Stimulated activated naive CD8-positive, alpha-beta T cell treated with anti-CD3 and anti-CD28 coated beads, Interleukin-15, amount 100 ng/mL, for 72 hours (primary cell): ENCODE data around the gene MAD1L1.
"Not testable (repeated sequence)": the region's sequence is repeated elsewhere in the genome, so short reads cannot be mapped to it uniquely, and the experiment has no call there.

Experiments
- ATAC-seq: fragments of 150-1000 bp; cut with Tn5 transposase; 2 replicates; pipeline ENCODE4 v1.10.0; 2021; ENCODE audit warnings: mild to moderate bottlenecking, moderate library complexity
- DNase-seq, 2 donors: peaks; one replicate each; pipeline ENCODE4 v3.0.0; 2021 to 2022
- H3K27ac Mint-ChIP-seq, 2 donors: one replicate each; pipeline ENCODE4 v1.8.0; 2022; ENCODE audit warnings: mild to moderate bottlenecking in 2 of 2, mixed read lengths in 2 of 2, moderate library complexity in 2 of 2
- H3K27me3 Mint-ChIP-seq: one replicate; pipeline ENCODE4 v1.8.0; 2022; ENCODE audit warnings: mixed read lengths
- H3K4me1 Mint-ChIP-seq: one replicate; pipeline ENCODE4 v1.8.0; 2022; ENCODE audit warnings: mild to moderate bottlenecking, mixed read lengths
- H3K4me3 Mint-ChIP-seq, 2 donors: one replicate each; pipeline ENCODE4 v1.8.0; 2022; ENCODE audit warnings: mild to moderate bottlenecking in 2 of 2, mixed read lengths in 2 of 2, moderate library complexity in 1 of 2
- H3K9me3 Mint-ChIP-seq, 2 donors: one replicate each; pipeline ENCODE4 v1.8.0; 2022; ENCODE audit warnings: mixed read lengths in 2 of 2

MAD1L1 gene

DNA sequence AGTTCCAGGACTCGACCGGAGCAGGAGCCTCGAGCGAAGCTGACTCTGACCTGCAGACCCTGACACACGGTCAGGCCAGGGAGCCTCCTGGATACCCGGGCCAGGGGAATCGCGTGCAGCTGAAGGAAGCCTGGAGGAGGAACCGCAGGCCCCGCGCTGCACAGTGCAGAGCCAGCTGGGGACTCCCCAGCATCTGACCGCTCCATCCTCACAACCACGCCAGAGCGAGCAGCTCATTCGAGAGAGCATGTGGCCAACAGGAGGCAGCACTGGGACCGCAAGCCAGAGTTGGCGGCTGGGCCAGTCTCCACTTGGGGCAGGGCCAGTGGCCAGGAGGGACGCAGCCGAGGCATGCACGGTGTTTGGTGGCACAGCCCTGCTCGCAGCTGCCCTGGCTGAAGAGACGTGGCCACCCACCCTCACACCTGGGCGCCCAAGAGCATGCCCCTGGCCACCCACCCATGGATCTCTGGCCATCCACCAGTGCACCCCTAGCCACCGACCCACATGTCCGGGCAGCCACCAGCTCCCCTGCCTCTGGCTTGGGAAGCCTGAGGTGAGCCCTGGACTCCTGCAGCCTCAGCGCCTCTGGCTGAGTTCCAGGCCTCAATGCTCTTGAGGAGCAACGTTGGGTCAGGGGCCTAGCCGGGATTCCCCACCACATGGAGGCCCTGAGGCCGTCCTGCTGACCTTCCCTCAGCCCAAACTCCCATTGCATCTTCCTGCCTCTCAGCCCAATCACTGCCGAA, 348.7 kb downstream of the MAD1L1 start:
- ATAC-seq = peak; percentile 21
- Mint-ChIP-seq H3K9me3 (peaks cover 0 to 9% of the 10 kb centered on the region in 2 donors), H3K4me1 (peaks cover 36% of the 10 kb centered on the region), H3K27me3 (no peaks in the 10 kb centered on the region), H3K27ac (no peak overlapping the region), H3K4me3 (no peak overlapping the region)
- DNase-seq = no peak

DNA sequence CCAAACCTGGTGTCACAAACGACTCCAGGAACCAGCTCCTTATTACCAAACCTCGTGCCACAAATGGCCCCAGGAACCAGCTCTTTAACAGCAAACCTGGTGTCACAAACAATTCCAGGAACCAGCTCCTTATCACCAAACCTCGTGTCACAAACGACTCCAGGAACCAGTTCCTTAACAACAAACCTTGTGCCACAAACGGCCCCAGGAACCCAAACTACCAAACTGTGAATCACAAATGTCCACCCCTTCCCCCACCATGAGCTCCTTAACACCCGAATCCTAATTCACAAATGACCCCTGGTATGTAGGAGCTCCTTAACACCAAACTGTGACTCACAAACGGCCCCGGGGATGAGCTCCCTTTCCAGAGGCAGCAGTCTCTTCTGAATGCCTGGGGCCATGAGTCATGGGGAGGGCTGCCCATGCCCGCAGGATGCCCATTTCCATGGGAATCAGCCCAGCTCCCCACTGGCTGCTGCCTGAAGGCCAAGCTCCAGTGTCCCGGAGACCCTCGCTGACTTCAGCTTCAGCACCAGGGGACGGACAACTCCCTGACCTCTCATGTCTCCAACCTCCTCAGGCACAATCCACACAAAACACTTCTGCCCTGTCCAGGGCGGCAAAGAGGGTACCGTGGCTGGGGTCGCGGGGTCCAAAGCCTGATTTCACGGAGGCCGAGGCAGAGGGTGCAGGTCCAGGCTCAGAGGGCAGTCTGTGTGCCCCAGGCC, 349.5 kb downstream of the MAD1L1 start:
- H3K27me3 Mint-ChIP-seq = no peaks in the 10 kb centered on the region
- H3K4me1 Mint-ChIP-seq = peaks cover 36% of the 10 kb centered on the region
- ATAC-seq (no peak), DNase-seq (no peak)
- H3K4me3 Mint-ChIP-seq = no peak overlapping the region
- peaks cover 0 to 4% of the 10 kb centered on the region in 2 donors for H3K9me3 Mint-ChIP-seq
- peak overlapping the region; percentile 53 to 64 for H3K27ac Mint-ChIP-seq

DNA sequence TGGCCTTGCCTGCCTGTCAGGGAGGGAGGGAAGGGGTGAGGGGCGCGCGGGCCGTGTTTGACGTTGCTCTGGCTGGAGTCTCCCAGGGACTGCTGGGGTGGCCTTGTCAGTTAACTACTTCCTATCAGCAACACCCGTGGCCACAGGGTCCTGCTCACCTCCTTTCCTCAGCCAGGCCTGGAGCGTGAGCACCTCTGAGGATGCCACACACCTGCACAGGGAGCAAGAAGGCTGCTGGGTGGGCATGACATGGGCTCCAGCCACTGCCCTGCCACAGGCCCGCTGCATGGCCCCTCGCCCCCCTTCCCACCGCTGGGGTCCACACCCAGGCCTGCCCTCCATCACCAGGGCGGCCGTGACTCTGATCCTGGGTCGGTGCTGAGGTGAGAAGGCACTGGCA, 350.3 kb downstream of the MAD1L1 start:
- no peaks in the 10 kb centered on the region for H3K27me3 Mint-ChIP-seq
- peaks cover 0 to 7% of the 10 kb centered on the region in 2 donors for H3K9me3 Mint-ChIP-seq
- no peak for DNase-seq
- H3K4me3 Mint-ChIP-seq = no peak overlapping the region
- H3K4me1 Mint-ChIP-seq = peaks cover 36% of the 10 kb centered on the region
- no peak overlapping the region for H3K27ac Mint-ChIP-seq
- ATAC-seq = no peak

DNA sequence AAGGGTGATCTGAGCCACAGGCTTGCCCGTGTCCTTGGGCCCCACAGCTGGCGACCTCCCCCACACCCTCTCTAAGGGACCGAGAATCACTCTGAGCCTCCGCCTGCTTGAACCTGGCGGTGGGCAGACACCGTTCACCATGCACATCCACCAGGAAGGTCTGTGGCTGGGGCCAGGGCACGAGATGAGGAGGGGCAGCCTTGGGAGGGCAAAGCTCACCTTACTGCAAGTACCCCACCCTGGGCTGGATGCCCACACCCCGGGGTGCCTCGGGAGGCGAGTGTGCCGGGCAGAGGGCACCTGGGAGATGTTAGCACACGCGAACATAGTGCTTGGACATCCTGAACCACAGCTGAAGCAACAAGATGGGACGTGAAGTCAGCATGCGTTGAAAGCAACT, 350.8 kb downstream of the MAD1L1 start:
- DNase-seq (no peak), ATAC-seq (no peak)
- Mint-ChIP-seq H3K27ac (no peak overlapping the region), H3K27me3 (no peaks in the 10 kb centered on the region), H3K9me3 (peaks cover 0 to 7% of the 10 kb centered on the region in 2 donors), H3K4me3 (no peak overlapping the region), H3K4me1 (peaks cover 36% of the 10 kb centered on the region)

DNA sequence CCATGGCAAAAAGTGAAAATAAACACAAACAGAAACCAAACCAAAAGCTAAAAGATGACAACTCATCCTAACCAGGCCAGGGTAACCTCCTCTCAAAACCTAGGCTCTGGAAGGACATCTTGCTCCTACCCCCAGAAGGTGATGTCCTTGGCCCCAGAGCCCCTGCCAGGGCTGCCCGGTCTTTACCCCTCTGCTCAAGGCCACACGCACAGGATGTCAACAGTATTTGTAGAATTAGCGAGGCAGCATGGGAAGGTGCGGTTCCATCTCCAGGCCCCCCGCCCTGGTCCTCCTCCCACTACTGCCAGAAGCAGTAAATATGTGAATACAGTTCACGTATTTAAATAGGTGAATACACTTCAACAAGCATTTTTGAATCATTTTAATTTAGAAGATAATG, 356.1 kb downstream of the MAD1L1 start:
- not testable (repeated sequence) for DNase-seq

DNA sequence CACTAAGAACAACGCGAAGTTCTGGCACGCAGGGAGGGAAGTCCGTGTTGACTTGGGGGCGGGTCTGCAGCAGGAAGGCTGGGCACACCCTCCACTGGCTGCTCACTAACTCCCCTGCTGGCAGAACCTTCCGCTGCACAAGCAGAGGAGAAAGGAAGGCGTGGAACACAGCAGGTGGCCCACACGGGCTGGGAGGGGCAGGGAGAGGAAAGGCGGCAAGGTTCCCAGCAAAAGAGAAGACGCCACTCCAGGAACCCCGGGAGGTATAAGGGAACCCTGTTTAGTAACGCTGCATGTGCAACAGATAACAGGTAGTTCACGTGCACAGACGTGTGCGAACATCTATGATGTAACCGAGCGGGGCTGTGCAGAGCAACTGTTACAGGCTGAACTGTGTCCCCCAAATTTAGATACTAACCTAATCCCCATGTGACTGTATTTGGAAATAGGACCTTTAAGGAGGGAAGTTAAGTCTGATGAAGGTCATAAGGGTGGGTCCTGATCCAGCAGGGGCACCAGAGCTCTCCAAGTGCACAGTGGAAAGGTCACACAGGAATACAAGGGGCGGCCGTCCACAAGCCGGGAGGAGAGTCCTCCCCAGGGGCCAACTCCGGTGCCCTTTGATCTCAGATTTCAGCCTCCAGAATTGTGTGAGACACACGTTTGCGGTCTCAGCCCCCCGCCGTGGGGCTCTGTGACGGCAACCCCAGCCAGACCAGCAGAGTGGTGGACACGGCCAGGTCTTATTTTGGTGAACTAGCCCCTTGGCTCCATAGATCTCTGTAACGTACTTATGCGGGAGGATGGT, 357.1 kb downstream of the MAD1L1 start:
- not testable (repeated sequence) for H3K4me3 Mint-ChIP-seq, H3K27me3 Mint-ChIP-seq, DNase-seq
- peak overlapping the region in 1 of 2 donors; percentile 83 for H3K27ac Mint-ChIP-seq
- peaks cover 20% of the 10 kb centered on the region for H3K4me1 Mint-ChIP-seq
- ATAC-seq = peak; percentile 88
- H3K9me3 Mint-ChIP-seq = peaks cover 10 to 19% of the 10 kb centered on the region in 2 donors

More for the DNA sequence above, 356.1 kb downstream of the MAD1L1 start:
- not testable (repeated sequence) for H3K27me3 Mint-ChIP-seq, H3K27ac Mint-ChIP-seq, H3K9me3 Mint-ChIP-seq, ATAC-seq, H3K4me3 Mint-ChIP-seq
- H3K4me1 Mint-ChIP-seq = peaks cover 23% of the 10 kb centered on the region

DNA sequence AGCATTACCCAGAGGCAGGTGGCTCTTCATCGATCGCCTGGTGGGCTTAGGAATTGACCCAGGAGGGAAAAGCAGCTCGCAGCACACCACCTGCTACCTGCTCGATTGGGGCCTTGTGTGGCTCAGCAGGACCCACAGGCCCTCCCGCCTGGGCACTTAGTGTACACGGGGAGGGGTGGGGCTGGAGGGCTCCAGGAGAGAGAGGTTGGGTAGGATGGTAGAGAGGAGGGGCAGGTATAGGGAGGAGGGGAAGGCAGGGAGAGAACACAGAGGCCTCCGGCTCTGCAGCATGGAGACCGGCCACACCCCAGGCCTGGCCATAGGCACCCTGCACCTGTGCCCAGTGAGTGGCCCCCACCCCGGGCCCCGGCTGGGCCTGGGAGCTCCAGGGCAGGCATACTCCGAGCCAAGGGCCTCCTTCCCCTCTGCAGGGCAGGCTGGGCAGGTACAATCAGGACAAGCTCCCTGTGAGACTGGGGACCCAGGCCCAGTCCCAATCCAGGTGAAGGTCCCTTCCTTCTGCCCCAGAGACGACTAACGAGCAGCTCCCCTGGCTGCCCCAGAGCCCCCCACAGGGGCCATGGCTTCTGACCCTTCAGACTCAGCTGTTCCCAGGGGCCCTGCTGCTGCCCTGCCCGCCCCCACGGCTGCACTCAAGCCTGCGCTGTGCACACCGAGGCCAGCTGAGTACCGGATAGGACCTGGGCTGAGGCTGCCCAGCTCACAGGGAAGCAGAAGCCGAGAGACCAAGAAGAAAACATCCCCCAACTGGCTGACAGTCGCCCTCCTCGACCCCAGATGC, 358.0 kb downstream of the MAD1L1 start:
- Mint-ChIP-seq H3K4me1 (peaks cover 17% of the 10 kb centered on the region), H3K9me3 (peaks cover 10 to 26% of the 10 kb centered on the region in 2 donors)
- peak; percentile 54 for ATAC-seq
- DNase-seq, H3K27me3 Mint-ChIP-seq, H3K4me3 Mint-ChIP-seq, H3K27ac Mint-ChIP-seq: not testable (repeated sequence)

DNA sequence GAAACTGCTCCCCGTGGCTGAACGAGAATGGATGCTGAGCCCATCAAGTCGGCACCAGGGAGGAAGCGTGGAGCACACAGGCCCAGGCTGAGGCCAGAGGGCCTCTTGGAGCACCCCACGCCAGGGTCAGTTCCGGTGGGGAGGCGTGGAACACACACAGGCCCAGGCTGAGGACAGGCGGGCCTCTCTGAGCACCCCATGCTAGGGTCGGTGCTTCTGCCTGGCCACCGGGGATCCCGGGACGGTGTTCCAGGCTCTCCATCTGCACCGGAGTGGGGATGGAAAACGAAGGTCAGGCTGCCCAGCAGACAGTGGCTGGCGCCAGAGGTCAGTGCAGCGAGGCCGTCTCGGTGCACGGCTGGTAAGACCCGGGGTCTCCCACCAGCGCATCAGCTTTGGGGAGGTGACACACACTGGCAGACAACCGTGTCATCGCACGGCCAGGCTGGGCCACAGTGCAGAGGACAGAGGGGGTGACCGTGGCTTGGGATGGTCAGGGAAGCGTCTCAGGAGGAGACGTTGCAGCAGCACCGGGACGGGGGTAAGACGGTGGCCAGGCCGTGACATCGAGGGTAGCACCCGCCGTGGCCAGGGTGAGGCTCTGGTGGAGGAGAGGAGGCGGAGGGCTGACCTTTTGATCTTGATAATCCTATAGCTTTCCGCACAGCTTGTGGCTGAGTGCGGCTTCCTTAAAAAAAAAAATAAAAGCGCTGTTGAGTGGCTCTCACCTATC, 358.7 kb downstream of the MAD1L1 start:
- DNase-seq = no peak
- H3K27ac Mint-ChIP-seq = peak overlapping the region in 1 of 2 donors; percentile 84
- H3K4me3 Mint-ChIP-seq = no peak overlapping the region
- H3K27me3 Mint-ChIP-seq = no peaks in the 10 kb centered on the region
- H3K9me3 Mint-ChIP-seq = peaks cover 10 to 26% of the 10 kb centered on the region in 2 donors
- peaks cover 17% of the 10 kb centered on the region for H3K4me1 Mint-ChIP-seq
- no peak for ATAC-seq

DNA sequence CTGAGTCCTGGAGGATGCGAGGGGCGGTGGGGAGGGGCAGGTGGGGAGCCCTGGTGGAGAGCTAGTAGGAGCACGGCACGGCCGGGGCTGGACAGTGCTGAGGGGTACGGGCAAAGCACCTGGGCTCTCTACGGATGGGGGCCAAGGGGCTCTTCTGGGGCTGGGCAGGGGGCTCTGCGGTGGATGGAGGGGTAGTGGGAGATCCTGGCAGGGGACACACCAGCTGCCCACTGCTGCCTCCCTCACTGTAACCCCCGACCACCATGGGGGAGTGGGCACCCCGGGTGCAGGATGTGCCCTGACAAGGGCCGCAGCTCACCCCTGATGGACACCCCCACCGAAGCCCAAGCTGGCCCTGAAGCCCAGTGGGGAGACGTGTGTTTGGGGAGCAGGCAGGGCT, 359.3 kb downstream of the MAD1L1 start:
- no peak overlapping the region for H3K4me3 Mint-ChIP-seq
- no peak for DNase-seq
- peaks cover 10 to 26% of the 10 kb centered on the region in 2 donors for H3K9me3 Mint-ChIP-seq
- ATAC-seq = peak; percentile 17
- H3K4me1 Mint-ChIP-seq = peaks cover 17% of the 10 kb centered on the region
- H3K27me3 Mint-ChIP-seq = no peaks in the 10 kb centered on the region
- H3K27ac Mint-ChIP-seq = no peak overlapping the region

DNA sequence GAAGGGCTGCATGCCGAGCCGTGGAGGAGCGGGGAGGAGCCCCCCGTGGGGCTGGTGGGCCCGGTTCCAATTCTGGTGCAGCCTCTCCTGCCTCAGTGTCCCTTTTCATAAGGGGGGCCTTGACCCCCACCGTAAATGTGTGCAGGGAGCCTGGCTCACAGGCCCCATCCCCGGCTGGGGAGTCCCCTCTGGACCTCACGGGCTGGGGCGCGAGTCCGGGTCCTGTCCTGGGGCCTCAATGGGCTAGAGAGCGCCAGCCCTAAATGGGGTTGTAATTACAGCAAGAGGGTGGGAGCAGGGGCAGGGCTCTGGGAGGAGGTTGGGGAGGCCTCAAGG, 359.7 kb downstream of the MAD1L1 start:
- H3K4me3 Mint-ChIP-seq = no peak overlapping the region
- H3K27me3 Mint-ChIP-seq = no peaks in the 10 kb centered on the region
- peaks cover 17% of the 10 kb centered on the region for H3K4me1 Mint-ChIP-seq
- no peak for ATAC-seq
- peaks cover 10 to 25% of the 10 kb centered on the region in 2 donors for H3K9me3 Mint-ChIP-seq
- H3K27ac Mint-ChIP-seq = no peak overlapping the region
- DNase-seq = no peak

DNA sequence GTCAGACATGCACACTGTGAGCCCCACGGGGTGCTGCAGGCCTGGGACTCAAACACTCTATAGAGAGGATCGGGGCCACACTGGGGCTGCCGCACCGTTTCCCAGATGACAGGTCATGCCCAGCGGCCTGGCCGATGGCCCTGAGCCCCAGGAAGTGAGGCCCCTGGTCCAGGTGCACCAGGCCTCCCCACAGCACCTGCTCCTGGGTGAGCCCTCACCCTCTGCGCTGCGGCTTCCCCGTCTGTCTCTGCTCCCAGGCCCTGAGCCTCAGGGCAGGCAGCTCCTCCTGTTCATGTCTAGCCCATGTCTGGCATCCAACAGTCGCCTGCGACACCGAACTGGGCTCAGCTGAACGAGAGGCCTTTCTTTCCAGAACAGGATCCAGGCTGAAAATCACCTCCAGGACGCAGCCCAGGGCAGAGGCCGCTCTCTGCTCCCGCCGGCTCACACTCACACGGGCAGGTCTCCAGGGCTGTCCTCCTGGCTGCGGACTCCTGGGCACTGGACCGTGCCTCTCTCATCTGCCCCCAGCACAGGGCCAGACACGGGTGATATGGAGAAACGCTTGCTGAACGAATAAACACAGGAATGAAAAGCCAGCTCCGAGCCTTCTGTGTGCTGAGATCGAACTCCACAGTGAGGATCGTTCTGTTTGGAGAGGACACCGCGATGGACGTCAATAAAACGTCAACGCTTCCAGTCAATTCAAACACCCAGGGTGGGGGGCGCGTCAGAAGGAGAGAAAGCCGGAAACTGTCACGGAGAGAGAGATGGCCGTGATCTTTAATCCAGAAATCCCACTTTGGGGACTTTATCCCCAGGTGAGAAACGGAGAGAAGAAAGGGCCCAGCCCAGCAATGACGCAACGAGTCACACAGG, 360.3 kb downstream of the MAD1L1 start:
- ATAC-seq (no peak), DNase-seq (no peak)
- H3K27me3 Mint-ChIP-seq = no peaks in the 10 kb centered on the region
- no peak overlapping the region for H3K27ac Mint-ChIP-seq
- H3K4me3 Mint-ChIP-seq = no peak overlapping the region
- peaks cover 17% of the 10 kb centered on the region for H3K4me1 Mint-ChIP-seq
- peaks cover 10 to 19% of the 10 kb centered on the region in 2 donors for H3K9me3 Mint-ChIP-seq

DNA sequence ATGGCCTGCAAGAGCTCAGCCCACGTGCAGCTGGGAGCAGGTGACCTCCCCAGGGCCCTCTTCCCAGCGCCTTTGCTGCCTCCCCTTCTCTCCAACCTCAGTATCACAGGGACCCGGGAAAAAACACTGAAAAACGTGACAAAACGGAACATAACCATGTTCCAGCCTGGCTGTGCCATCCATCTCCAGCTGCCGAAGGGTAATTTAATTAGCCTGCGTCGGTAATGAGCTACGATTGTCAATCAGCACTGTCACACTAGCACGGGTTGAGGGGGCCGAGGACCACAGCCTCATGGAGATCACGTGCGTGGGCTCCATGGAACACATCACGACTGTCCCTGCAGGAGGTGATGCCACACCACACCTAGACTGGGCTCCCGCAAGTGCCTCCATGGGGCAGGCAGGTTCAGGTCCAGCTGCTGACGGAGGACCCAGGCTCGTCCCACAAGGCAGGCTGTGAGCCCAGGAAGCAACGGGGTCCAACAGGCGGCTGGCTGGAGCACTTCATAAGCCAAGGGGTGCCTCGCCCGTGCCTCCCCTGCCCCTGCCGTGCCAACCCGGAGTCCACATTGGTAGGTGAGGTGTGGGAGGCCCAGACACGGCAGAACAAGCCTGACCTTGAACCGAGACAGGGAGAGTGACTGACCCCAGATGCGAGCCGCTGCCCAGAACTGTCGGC, 363.2 kb downstream of the MAD1L1 start:
- Mint-ChIP-seq H3K27me3 (no peaks in the 10 kb centered on the region), H3K4me3 (no peak overlapping the region), H3K27ac (no peak overlapping the region), H3K4me1 (peaks cover 13% of the 10 kb centered on the region), H3K9me3 (peaks cover 10 to 18% of the 10 kb centered on the region in 2 donors)
- DNase-seq (no peak), ATAC-seq (no peak)

DNA sequence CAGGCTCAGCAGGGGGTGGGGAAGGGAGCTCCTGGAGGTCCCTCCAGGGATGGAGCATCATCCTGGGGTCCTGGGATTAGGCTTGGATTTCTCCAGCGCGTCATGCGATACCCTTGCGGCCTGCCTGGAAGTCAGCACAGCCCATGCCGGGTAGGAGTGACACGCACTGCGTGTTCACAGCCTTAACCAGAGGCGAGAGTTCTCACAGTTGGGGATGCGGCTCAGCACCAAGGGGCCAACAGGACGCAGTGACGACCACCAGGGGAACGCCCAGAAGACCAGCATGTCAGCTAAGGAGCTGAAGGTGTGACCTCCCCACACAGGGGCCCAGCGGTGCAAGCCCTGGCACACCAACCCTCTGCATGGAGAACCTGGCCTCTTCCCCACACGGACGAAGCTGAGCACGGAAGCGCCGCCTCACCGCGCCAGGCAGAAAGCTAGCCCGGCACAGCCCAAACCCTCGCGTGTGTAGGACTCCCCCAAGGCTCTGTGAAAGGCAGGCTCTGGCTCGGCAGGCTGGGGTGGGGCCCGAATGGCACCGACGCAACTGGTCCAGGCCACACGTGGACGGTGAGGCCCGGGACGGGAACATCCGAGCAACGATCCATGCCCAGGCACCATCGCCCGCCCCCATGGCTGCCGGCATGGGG, 364.1 kb downstream of the MAD1L1 start:
- no peak overlapping the region for H3K27ac Mint-ChIP-seq

More for the DNA sequence above, 364.1 kb downstream of the MAD1L1 start:
- Mint-ChIP-seq H3K27me3 (no peaks in the 10 kb centered on the region), H3K4me3 (no peak overlapping the region), H3K4me1 (peaks cover 14% of the 10 kb centered on the region), H3K9me3 (peaks cover 10 to 18% of the 10 kb centered on the region in 2 donors)
- ATAC-seq = no peak
- DNase-seq = no peak
